ENCODE data around the gene ABCB8. TPM values are rescaled to one million over a fixed set of nuclear protein-coding genes. Genes with fewer than 3 reads are reported as not detected.

The ABCB8 gene
- total and polyA plus RNA-seq, 2 of the 8 experiments (the other 6 are each of a cell fraction or from before 2014, with no cell fraction given) = 17.7 to 27.0 TPM

- Histone ChIP-seq H3K27me3 (replicated peaks in 1 of 4; ENCODE audit: control insufficient read depth in 3 of 4, extremely low read depth in 1 of 4, insufficient read depth in 3 of 4, low read length in 3 of 4) (peaks cover 0 to 4% (median 0%) of the 10 kb centered on the region in 4 experiments; a peak in 2 of 7 replicates), H4K91ac (replicated peaks; ENCODE audit: insufficient read length, low read length) (no peak overlapping the region), H4K20me1 (replicated peaks in 1 of 2; ENCODE audit: control insufficient read depth in 1 of 2, insufficient read depth in 2 of 2, low read length in 2 of 2) (peaks cover 43 to 56% of the 10 kb centered on the region in 2 experiments), H2BK5ac (ENCODE audit: low read depth, low read length) (no peak overlapping the region), H3K4ac (replicated peaks; ENCODE audit: insufficient read length, low read depth, low read length) (no peak overlapping the region), H3K14ac (ENCODE audit: insufficient read length) (no peak overlapping the region), H3K4me2 (ENCODE audit: insufficient read depth in 1 of 2, low read depth in 2 of 2, low read length in 2 of 2) (no peak overlapping the region), H3K4me3 (ENCODE audit: extremely low read depth in 1 of 4, insufficient read depth in 2 of 4, low read depth in 3 of 4, low read length in 4 of 4) (no peak overlapping the region), H3K79me2 (ENCODE audit: control insufficient read depth in 1 of 2, insufficient read depth in 2 of 2, low read length in 2 of 2) (peaks cover 11 to 86% of the 10 kb centered on the region in 2 experiments; a peak in 3 of 4 replicates), H3K79me1 (ENCODE audit: low read depth, low read length) (peaks cover 18% of the 10 kb centered on the region; the same call in 1 of the 2 replicates), H2AK5ac (ENCODE audit: low read depth, low read length) (no peak overlapping the region), H3K9ac (replicated peaks in 1 of 4; ENCODE audit: extremely low read depth in 1 of 4, low read depth in 3 of 4, low read length in 3 of 4) (no peak overlapping the region), H2AFZ (ENCODE audit: low read length) (no peak overlapping the region), H3K18ac (ENCODE audit: extremely low read depth, low read length) (no peak overlapping the region), H2BK120ac (replicated peaks; ENCODE audit: low read depth, low read length) (no peak overlapping the region), H3K23me2 (ENCODE audit: low read depth, low read length) (no peaks in the 10 kb centered on the region), H4K5ac (ENCODE audit: insufficient read length, low read depth, low read length) (no peak overlapping the region), H3K56ac (replicated peaks; ENCODE audit: insufficient read length, low read depth, low read length) (no peak overlapping the region), H3K4me1 (replicated peaks in 1 of 4; ENCODE audit: control insufficient read depth in 3 of 4, insufficient read depth in 4 of 4, low read length in 3 of 4) (peaks cover 3 to 16% (median 11%) of the 10 kb centered on the region in 4 experiments), H2BK20ac (ENCODE audit: low read length) (no peak overlapping the region), H4K8ac (ENCODE audit: extremely low read depth, insufficient read depth, low read length) (no peak overlapping the region), H3K27ac (ENCODE audit: low read depth, low read length) (no peak overlapping the region), H2BK12ac (ENCODE audit: low read depth, low read length) (no peak overlapping the region), H3K23ac (ENCODE audit: insufficient read length) (no peak overlapping the region), H3K36me3 (ENCODE audit: control insufficient read depth in 2 of 4, insufficient read depth in 4 of 4, low read length in 3 of 4) (no peaks in the 10 kb centered on the region), H3K9me3 (ENCODE audit: insufficient read depth in 2 of 2, low read depth in 1 of 2, low read length in 1 of 2) (no peaks in the 10 kb centered on the region), H2BK15ac (ENCODE audit: low read length) (no peak overlapping the region)
- ChIA-PET CTCF (ENCODE audit: partially characterized antibody) (interaction anchor here (1.0 to 15.1 kb wide), 11 partner anchors 9 to 105 kb away, joined by 3 to 448 read pairs (median 4); no protein-coding TSS in a partner anchor), POLR2A (ENCODE audit: partially characterized antibody) (no interaction called here)
- 82% methylated on average over 6 of the region's 6 CpGs; no CpG with 5 or more reads in 1 of the 2 experiments for WGBS, 2 experiments (ENCODE audit: extremely low coverage in 1 of 2, insufficient coverage in 1 of 2, insufficient read length in 1 of 2, insufficient replicate concordance in 2 of 2, low coverage in 1 of 2, low lambda C conversion rate in 2 of 2, missing lambda C conversion rate in 1 of 2)
- FAIRE-seq (no peak), DNase-seq (ENCODE audit: low read depth in 1 of 2, low spot score in 2 of 2) (no peak)
- TF ChIP-seq SAP30 (IDR thresholded peaks at IDR 0.05; ENCODE audit: insufficient read depth, insufficient replicate concordance, low read length) (no peak), CBX5 (IDR thresholded peaks at IDR 0.05; ENCODE audit: low read depth, low read length) (no peak), SIRT6 (IDR thresholded peaks at IDR 0.05; ENCODE audit: low read length) (no peak), PHF8 (conservative IDR thresholded peaks at IDR 0.05; ENCODE audit: low read depth, low read length) (no peak), TAF7 (optimal IDR thresholded peaks at IDR 0.05; ENCODE audit: borderline replicate concordance, low read depth, low read length) (no peak), KDM4A (IDR thresholded peaks at IDR 0.05; ENCODE audit: low read depth, low read length, severe bottlenecking) (no peak), YY1 (IDR thresholded peaks at IDR 0.05; ENCODE audit: low read depth, low read length) (no peak), SP4 (IDR thresholded peaks at IDR 0.05; ENCODE audit: low read length) (no peak), EGR1 (IDR thresholded peaks at IDR 0.05; ENCODE audit: borderline replicate concordance, low read depth, low read length) (no peak)
These were observed 65.5 kb downstream of the ABCB8 start for GRCh38 chr7:151093748-151094147.
